GM12874 (cell line): ENCODE measurements around the gene LDLRAD3.

Source experiments
- CTCF ChIP-seq: IDR thresholded peaks from 2 replicates; pipeline ENCODE4 v1.5.1; 2011; ENCODE audit warnings: low read depth, mild to moderate bottlenecking, control low read depth, low read length, moderate library complexity; ENCODE audit not compliant: insufficient read depth

LDLRAD3 gene

GRCh38 chr11:36131721-36132397 is 188.0 kb downstream of the LDLRAD3 start:
- peak; percentile 68 for TF ChIP-seq CTCF

GRCh38 chr11:36132940-36133339 is 189.1 kb downstream of the LDLRAD3 start:
- TF ChIP-seq CTCF: no peak

- TF ChIP-seq CTCF: no peak
Observed at GRCh38 chr11:36135076-36135475, 191.2 kb downstream of the LDLRAD3 start.

DNA sequence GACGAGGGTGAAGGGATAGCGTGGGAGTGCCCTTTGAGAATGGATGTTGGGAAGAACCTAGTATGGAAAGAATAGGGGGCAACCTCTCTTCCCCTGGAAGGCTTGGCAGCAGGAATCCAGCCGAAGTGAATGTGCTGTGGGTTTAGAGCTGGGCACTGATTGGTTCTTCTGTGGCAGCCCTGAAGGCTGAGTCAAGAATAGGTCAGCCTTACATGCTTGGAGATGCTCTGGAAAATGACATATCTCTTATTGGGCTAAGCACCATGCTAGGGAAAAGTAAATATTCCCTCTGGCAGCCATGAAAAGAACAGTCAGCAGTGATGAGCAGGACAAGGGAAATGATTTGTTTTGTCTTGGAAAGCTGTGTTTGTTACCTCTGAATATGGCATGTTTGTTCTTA is 195.9 kb downstream of the LDLRAD3 start:
- TF ChIP-seq CTCF: no peak

DNA sequence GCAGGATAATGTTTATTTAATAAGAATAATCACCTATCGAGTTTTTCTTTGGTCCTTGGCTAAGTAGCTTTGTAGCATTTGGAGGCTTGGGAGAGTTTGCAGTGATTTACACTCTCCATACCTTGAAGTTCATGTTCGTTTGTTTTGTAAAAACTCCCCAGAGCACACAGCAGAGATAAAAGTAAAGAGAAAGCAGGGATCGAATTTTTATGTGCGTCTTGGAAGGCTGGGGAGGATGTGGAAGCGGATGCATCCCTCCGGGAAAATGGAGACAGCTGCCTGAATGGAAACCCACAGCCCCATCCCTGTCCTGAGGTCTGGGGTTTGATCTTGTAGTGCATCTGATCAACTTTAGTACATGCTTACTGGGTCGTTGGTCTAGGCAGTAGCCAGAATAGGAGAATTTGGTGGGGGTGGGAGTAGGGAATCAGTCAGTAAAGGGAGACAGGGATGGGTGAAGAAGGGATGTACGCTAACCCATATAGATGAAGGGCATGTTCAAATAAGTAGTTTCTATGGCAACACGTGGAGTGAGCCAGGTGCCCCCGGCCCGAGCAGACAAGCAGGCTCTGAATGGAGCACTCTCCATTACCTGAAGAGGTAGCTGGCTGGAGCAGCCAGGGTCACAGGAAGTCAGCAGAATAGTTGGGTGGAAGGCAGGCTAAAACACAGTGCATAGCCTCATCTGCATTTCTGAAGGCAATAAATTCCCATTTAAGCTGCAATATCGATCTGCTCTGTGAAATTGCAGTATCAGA is 197.5 kb downstream of the LDLRAD3 start:
- no peak for TF ChIP-seq CTCF

DNA sequence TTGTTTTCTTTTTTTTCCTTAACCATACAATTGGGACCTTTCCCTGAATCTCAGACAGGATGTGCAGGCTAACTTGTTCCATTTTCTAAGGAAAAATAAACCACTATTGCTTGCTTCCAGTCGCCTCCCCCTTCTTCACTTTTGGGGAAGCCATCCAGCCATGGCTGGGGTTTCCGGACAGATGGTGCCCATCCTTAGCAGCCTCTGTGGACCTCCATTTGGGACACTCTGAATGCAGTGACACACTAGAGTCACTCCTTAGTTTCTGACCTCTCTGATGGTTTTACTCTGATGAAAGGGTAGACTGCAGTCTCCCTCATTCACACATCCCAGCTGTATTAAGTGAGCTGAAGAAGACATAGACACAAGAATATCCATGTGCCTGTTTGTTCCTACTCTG is 198.1 kb downstream of the LDLRAD3 start:
- no peak for TF ChIP-seq CTCF

DNA sequence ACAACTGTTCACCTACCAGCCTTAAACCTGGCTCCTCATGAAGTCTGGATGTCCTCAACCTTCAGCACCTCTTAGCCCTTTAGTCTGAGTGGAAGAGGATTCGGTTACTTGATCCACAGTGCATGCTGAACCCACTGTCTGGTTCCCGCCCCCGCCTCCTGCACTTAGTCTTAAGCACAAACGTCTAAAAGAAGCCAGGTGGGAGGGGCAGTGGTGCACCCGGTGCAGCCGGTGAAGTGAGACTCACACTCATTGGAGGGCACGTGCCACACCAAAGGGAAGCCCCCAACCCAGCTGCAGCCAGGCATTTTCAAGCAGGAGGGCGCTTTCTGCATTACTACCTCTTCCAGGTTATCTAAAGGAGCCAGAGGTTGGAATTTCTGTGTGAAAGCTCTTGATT is 198.6 kb downstream of the LDLRAD3 start:
- no peak for TF ChIP-seq CTCF
